NCI-H1417 treated with DMSO at 0.1 percent for 48 hours (cell line): Measurements from ENCODE around the gene ICA1L.

Source experiments
- DNase-seq: peaks from one replicate; lab custom pipeline; 2025; lab: John Stamatoyannopoulos, UW

Gene ICA1L

DNA sequence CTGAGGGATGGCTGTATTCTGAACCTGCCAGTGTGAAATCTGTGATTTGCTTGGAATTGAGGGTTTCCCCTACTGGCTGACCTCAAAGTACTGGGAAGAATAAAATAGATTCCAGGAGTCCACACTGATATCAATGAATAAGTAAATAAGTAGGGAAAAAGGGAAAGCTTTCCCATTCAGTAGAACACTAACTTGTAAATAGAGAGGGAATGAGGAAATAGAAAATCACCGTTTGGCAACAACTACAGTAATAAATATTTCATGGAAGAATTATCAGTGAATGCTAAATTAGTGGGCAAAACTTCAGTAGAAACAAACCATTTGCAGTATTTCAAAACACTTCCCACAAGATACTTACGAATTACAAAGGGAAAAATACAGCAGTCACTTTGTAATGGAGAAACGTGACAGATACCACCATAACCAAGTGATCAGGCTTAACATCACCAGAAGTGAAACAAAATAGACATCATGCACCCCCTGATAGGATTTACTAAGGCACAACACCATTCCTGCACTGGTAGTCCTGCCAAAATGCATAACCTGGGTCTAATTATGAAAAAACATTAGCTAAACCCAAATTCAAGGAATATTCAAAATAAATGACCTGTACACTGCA, 88.5 kb downstream of the ICA1L start:
- DNase-seq, result no peak

DNA sequence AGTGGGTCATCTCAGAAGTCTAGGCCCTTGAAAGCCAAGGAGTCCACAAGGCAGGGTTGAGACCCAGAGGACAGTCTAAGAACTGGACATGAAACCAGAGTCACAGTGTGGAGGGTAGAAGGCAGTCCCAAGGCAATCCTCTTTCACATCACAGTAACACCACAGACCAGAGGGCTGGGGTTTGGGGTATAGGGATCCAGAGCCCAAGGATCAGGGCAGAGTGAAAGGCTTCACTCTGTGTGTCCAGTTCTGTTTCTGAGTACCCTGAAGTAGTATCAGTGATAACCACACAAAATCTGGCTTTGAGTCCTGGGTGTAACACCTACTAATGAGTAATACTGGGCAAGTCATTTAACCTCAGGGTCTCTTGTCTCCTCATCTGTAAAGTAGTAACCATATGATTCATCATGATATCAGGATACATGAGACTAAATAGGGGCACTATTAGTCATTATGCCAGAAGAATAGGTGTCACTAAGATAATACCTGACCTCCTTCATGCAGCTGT, 91.0 kb downstream of the ICA1L start:
- no peak for DNase-seq

DNA sequence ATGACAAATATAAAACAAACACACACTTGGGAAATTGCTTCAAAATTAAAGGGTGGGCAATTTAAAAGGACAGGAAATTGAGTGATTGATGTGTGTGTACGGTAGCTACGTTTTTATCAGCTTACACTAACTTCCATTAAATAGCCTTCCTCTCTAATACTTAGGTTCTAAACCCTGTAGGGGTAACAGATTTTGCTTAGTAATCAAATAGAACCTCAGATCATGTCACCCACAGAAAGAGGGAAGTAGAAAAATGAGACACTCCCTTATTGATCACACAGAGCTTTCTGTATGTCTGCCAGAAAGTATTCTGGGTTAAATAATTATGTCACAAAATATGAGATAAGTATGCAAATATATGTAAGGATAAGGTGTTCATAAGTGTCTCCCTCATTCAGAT, 93.3 kb downstream of the ICA1L start:
- DNase-seq, result no peak

DNA sequence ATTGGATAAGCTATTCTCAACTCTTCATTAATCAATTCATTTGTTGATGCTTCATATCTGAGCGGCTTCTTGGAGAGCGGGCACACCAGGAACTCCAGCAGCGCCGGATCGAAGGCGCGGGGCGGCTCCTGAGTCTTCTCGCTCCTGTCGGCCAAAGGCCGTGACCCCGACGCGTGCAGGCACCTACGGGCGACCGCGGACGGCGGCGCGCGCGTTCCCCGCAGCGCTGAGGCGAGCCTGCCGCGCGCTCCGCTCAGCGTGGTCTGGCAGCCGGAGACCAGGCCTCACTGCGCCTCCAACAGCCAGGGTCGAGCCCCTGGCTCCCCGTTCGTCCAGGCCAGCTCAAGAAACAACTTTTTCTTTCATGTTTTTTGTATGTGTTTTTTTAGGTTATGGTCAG, 97.5 kb downstream of the ICA1L start:
- DNase-seq, result no peak

DNA sequence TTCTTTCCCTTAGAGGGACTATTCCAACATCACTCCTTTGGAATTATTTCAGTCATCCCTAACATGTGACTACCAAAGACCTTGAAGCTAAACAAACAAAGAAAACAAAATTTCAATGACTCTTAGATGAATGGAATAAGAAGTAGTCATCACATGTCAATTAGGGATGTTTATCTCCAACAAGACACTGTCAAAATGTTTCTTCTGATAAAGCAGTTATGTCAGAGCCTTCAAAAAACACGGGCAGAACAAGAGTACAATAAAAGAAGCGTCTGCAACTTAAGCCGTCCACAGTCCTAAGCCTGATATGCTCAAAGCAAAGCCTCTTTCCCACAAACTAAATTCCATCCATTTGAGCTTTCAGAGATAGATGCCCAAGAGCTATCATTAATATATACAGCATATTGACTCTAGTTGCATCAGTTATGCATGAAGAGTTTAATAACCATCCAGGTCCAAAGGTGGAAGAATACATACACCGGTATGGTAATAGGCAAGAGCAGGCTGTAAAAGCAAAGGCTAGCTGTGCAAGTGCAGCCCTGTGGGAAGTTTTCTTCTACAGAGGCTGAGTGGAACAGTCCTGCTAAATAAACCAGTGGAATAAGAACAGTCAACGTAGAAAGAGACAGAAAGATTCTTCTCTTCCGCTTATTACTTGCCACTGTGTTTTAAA, 98.1 kb downstream of the ICA1L start:
- no peak for DNase-seq

DNA sequence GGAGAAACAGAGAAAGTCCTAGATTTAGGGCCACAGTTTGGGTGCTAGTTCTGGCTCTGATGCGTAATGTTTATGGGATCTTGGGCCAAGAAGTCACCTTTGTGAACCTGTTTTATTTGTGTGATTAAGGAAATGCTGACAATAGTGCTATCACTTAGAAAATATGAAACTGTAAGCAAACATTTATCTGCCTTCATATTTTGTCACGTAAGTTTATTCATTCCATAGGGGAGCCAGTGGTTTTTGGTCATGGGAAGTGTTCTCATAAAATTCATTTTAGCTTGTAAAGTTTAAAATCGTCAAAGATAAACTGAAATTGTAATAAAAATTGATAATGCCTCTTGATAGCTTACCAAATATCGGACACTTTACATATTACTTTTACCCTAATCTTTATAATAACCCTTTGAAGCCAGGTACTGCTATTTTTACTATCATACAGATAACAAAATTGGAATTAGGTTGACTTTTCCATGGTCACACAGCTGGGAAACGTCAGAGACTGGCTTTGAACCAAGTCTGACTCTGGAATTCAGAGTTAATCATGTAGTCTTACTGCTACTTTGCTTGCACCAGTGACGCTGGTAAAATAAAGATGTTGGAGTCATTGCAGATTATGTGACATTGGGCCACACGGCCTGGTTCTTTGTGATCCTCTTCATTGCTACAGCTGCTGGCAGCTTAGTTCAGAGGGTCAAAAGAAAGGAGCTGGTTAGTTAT, 99.7 kb downstream of the ICA1L start:
- DNase-seq, result no peak

DNA sequence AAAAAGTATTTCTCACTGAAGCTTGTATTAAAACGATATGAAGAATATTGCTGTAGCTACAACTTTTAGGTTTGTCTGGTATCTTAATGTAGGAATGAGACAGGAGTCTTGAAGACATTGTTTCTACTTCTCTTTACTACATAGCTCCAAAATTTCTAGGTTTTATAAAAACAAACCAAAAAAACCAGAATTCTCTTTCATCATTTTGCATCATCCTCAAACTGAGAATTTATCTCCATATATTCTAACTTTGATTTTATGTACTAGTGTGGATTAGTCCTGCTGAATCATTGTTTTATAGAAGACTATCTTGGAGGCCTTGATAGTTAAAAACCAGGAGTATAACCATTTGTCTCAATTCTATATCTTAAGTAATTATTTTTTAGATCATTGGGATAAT, 100.2 kb downstream of the ICA1L start:
- no peak for DNase-seq

DNA sequence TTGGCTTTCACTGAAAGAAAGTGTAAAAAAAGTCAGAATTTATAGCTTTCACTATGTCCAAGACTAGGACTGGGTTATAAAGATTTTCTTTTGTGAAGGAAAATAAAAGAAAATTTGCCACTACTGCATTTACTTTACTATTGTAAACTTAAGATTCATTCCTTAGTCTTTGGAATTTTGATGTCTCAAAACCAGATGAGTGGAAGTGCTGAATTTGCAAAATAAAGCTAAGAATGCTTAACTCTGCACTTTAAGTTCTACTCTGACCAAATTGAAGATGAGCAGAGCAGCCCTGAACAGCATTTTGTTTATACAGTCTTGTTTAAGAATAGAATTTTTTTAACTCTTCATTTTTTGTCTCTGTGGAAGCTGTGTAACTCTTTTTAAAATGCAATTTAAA, 102.4 kb downstream of the ICA1L start:
- DNase-seq, result no peak

DNA sequence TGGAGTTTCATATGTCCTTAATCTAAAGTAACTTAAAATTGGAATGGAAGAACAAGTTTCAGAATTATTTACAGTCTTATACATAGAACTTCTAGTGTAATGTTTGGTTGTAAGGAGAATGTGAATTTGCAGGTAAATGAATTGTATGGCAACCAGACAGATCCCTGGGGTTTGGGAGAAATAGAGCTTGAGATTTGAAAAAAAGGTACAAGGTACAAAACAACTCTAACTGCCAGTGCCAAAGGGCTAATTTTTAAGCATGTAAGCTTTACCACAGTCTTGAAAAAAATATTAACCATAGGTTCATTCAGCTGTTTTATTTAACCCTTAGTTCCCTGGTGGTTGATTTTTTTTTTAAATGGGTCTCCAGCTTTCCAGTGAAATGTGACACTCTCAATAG, 103.3 kb downstream of the ICA1L start:
- DNase-seq, result no peak

DNA sequence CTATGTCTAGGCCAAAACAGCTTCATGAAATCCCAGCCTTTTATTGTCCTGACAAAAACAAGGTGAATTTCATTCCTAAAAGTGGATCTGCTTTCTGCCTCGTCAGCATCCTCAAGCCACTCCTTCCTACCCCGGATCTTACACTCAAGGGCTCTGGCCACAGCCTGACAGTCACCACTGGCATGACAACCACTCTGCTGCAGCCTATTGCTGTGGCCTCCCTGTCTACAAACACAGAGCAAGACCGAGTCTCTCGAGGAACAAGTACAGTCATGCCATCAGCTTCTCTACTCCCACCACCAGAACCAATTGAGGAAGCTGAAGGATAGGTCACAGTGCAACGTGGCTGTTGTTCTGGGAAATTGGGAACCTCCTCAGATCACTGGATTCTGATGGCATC, 106.1 kb downstream of the ICA1L start:
- DNase-seq, result no peak

DNA sequence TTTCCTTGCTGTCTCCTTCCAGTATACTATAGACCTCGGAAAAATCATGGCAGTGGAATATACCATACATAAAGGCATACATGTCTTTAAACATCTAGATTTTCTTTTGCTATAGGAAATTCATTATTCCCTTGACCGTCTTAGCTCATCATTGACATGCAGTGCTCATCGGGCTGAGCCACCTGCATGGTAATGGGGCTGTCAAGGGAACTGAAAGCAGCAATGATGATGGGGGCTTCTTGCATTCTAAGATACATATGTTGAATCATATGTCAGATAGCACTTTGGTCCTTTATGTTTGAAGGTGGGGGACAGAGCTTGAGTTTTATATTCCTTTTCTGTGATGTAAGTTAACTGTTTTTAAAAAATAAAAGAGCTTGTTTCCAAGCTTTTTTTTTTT, 106.6 kb downstream of the ICA1L start:
- DNase-seq, result no peak

DNA sequence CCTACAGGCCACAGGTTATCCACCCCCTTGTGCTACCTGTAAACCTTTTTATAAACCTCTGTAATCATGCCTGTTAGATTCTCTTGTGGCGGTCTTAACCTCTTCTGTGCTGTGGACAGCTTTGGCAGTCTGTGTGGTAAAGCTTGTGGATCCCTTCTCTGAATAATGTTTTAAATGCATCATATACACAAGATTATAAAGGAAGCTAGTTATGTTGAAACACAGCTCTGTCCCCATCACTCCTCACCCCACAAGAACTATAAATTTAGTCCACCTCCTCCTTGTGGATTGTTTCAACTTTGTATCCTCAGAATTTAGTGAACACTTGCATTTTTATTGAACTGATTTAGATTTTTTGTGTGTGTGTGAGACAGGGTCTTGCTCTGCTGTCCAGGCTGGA, 107.7 kb downstream of the ICA1L start:
- no peak for DNase-seq

DNA sequence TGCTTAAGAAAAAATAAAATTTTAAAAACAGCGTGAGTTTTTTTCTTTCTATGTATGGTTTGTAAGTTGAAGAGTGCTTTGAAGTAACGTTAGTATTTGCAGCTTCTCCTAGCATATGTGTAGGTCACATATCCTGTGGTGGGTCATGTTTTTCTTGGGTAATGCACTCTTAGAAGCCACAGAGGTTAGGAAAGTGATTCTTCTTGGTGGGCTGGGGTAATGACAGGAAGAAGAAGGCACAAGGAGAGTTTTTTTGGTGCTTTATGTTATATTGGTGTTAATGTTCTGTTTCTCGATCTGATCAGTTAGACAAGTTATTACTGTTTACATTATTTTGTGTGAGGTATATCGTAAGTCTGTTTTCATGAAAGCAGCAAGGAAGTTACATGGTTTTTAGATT, 109.0 kb downstream of the ICA1L start:
- no peak for DNase-seq

DNA sequence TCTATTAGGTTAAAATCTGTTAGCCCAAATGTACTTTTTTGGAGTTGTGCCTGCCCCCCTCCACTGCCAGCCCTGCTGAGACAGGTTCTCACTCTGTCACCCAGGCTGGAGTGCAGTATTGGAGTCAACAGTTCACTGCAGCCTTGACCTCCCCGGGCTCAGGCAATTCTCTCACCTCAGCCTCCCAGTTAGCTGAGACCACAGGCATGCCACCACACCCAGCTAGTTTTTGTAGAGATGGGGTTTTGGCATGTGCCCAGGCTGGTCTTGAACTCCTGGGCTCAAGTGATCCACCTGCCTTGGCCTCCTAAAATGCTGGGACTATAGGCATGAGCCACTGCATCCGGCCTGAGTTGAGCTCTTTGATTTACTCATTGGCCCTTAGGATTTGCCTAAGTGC, 110.7 kb downstream of the ICA1L start:
- DNase-seq, result no peak

DNA sequence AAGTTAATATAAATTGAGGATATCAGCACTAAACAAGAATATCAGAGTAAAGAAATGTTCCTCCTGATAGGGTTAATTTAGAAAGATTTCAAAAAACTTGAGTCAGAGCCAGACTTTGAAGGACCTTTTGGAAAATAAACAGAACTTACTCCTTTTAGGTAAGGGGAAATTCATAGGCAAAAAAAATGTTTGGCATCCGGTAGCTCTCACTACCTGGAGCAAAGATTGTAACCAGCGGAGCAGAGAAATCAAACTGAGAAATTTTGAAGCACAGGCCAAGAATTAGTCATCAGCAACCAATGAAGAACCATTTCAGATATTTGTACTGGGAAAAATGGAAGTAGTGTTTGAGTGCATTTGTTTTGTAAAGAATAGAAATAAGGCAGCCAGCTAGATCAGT, 113.0 kb downstream of the ICA1L start:
- no peak for DNase-seq

DNA sequence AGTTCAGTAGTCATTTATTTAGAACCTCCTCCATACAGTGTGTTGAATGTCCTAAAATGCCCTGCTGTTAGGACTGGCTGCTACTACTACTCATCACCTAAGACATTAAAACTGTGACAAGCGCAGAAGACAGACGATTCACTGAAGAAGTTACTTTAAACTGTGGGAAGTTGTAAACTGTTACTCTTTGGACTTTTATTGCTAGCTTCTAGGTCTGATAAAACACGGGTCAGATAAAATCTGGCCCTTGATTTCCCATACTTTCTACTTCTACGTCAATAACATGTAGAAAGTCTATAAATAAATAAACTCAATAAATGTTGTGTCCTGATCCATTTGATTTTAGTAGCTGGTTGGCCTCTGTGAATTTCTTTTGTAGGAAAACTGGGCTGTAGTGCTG, 113.4 kb downstream of the ICA1L start:
- DNase-seq, result no peak

DNA sequence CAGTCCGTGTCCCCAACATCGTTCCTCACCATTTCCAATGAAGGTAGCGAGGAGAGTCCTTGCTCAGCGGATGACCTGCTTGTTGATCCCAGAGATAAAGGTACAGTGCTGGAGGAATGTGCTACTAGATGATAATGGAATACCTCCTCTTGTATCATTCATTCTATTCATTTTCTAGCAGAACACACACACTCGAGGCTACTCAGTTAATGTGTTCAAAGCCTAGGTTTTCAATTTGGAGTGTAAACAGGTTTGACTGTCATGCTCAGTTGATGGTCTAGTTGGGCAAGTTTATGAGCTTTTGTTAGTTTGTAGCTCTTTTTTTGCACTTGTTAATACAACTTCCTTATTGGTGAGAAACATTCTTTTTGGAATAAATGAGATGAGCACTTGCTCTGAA, 114.2 kb downstream of the ICA1L start:
- no peak for DNase-seq

DNA sequence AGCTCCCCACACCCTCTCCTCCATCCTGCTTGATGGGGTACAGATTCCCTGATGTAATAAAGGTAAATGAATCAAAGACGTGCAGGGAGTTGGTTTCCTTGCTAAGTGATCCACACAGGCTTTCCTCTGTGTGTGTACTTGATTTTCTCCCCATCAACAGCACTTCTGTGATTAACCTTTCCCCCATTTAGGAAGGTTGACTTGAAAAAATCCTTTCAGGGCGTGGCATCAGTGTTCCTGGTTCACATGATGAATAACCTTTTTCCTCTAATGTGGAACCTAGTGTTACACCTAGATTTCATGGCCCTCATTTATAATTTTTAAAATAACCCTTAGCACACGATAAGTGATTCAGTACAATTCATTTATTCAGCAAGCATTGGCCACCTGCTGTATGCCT, 115.0 kb downstream of the ICA1L start:
- no peak for DNase-seq

DNA sequence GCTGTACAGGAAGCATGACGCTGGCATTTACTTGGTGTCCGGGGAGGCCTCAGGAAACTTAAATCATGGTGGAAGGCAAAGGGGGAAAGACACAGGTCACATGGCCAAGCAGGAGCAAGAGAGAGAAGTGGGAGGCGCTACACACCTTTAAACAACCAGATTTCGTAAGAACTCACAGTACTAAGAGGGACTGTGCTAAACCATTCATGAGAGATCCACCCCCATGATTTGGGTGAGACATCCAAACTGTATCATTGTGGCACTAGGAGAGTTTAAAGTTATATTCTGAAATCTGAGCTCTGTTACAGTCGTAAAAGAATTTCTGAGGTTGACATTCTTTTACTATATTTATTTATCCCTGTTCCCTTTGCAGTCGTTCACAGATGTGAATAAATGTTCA, 116.6 kb downstream of the ICA1L start:
- DNase-seq, result no peak

DNA sequence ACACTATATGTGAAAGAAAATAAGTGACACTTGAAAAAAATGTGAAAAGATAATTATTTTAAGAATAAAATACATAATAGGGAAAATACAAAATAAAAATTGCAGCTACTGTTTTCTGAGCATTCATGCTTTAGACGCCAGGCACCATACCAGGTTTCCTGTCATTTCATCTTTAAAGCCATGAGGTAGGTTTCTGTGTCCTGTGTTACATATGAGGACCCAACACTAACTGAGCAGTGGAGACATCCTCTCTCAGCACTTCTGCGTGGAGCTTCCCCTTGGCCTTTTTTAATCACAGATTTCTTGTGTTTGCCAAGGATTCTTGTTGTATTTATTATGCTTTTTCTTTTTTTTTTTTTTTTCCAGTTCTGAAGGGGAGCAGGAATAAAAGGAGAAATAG, 119.5 kb downstream of the ICA1L start:
- no peak for DNase-seq

DNA sequence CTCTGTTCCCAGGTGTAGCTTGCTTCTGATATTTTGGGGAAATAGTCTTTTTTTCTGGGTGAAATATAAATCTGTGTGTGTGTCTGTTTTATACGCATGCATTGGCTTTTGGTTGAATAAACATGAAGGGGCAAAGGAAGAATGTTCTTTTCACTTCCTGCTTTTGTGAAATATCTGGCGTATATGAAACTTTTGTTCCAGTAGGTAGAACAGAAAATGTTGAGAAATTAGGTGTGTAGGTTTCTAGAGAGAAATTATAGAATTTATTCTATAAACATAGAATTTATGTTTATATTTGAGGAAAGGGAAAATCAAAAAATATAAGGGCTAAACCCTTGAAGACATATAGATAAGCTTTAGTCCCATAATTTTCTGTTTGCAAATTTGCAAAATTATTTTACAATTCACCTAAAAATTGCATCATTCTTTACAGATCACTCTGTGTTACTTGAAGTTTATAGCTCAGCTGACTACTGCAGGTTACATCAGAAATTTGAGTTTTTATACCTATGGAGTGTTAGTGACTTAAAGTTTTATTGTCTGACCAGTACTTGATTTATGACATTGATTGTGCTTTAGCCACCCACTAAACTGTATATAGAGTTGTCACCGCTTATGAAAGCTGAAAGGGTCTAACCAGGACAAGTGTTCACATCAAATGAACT, 120.7 kb downstream of the ICA1L start:
- no peak for DNase-seq

DNA sequence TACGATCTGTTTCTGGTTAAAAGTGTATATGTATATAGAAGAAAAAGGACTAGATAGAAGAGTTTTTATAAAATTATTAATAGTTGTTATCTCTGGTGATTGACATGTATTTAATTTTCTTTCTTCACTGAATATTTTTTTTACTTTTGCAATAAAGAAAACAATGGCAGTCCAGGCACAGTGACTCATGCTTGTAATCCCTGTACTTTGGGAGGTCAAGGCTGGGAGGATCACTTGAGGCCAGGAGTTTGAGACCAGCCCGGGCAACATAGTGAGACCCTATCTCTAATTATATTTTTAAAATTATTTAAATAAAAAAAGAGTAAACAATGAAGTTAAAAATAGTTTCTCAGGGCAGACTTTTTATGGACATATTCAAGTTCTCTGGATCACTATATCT, 122.1 kb downstream of the ICA1L start:
- no peak for DNase-seq

DNA sequence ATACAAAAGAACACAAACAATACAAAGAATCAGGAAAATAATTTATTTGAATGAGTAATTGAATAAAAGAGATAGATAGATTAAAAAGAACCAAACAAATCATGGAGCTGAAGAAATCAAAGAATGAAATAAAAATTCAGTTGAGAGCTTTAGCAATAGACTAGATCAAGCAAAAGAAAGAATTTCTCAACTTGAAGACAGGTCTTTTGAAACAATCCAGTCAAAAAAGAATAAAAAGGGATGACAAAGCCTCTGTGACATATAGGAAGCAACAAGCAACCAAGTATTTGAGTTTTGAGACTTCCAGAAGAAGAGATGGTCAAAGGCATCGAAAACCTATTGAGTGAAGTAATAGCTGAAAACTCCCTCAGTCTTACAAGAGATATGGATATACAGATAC, 128.0 kb downstream of the ICA1L start:
- DNase-seq, result no peak
